Right atrium auricular region (tissue), 2 donors: Measurements from ENCODE around the gene CAP2. TPM values are rescaled to one million over a fixed set of nuclear protein-coding genes. Genes with fewer than 3 reads are reported as not detected.
A peak's percentile ranks its signal among the peaks of the same experiment; 100 is the strongest.
"Not testable (repeated sequence)": the region's sequence is repeated elsewhere in the genome, so short reads cannot be mapped to it uniquely, and the experiment has no call there.

Experiments
- DNase-seq: peaks from one replicate; pipeline ENCODE4 v3.0.0-alpha.2; 2019; ENCODE audit warnings: low spot score
- H3K27ac ChIP-seq, 2 donors: fragments of 200-600 bp; sonication (generic); 1 replicate in 1 of 2; 2 replicates in 1 of 2; pipeline ENCODE4 v1.5.1; 2016 to 2019
- H3K27me3 ChIP-seq, 2 donors: fragments of 200-600 bp; sonication (generic); one replicate each; pipeline versions ENCODE4 v1.5.1 to v1.6.0; 2017 to 2019
- H3K36me3 ChIP-seq: fragments of 200-600 bp; sonication (generic); one replicate; pipeline ENCODE4 v1.5.1; 2016
- H3K4me1 ChIP-seq, 2 donors: fragments of 200-600 bp; sonication (generic); one replicate each; pipeline versions ENCODE4 v1.5.1 to v1.6.0; 2017 to 2019
- H3K4me3 ChIP-seq, 2 donors: fragments of 200-600 bp; sonication (generic); 1 replicate in 1 of 2; 2 replicates in 1 of 2; pipeline ENCODE4 v1.5.1; 2017 to 2019; ENCODE audit warnings: mild to moderate bottlenecking in 1 of 2, moderate library complexity in 1 of 2
- H3K9me3 ChIP-seq, 2 donors: fragments of 200-600 bp; sonication (generic); one replicate each; pipeline ENCODE4 v1.5.1; 2019
- total RNA-seq, 2 donors: library from RNA; depleted of rRNA; stranded (reverse); fragments of >200 nt; gene quantifications; one replicate each; pipeline ENCODE4 v1.1.0, GENCODE V29; 2016
- TF ChIP-seq, protein P1 (sequence below), 2 donors: fragments of 200-600 bp; sonication (generic); IDR thresholded peaks; one replicate each; pipeline ENCODE4 v1.5.1; 2019; ENCODE audit warnings: antibody characterized with exemption in 2 of 2

Gene CAP2
- total RNA-seq, 2 donors from 2014 or later: 59.9 to 63.6 TPM

DNA sequence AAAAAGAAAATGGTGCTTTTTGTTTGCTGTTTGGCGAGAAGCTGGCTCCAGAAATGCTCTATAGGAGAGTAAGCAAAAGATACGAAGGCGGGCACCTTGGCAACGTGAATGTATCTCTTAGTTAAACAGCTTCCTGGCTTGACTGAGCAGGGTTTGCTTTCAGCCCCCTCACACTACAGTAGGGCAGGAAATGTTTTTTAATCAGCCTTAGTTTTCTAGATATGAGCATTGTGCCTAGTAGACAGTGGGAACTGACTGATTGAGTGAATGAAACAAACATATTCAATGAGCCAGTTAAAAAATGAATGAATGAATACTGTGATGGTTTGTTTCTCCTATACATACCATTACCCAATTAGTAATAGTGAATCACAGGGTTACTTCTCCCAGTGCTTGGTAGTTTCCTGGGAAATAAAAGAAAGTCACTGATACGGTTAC lies 19.9 kb downstream of the CAP2 start:
- Histone ChIP-seq H3K36me3 (no peaks in the 10 kb centered on the region), H3K4me1 (peaks cover 0 to 21% of the 10 kb centered on the region in 2 donors), H3K27me3 (no peaks in the 10 kb centered on the region), H3K4me3 (no peak overlapping the region), H3K27ac (peak overlapping the region in 1 of 2 donors; percentile 21), H3K9me3 (no peaks in the 10 kb centered on the region)
- DNase-seq: no peak
- TF ChIP-seq, protein P1, sequence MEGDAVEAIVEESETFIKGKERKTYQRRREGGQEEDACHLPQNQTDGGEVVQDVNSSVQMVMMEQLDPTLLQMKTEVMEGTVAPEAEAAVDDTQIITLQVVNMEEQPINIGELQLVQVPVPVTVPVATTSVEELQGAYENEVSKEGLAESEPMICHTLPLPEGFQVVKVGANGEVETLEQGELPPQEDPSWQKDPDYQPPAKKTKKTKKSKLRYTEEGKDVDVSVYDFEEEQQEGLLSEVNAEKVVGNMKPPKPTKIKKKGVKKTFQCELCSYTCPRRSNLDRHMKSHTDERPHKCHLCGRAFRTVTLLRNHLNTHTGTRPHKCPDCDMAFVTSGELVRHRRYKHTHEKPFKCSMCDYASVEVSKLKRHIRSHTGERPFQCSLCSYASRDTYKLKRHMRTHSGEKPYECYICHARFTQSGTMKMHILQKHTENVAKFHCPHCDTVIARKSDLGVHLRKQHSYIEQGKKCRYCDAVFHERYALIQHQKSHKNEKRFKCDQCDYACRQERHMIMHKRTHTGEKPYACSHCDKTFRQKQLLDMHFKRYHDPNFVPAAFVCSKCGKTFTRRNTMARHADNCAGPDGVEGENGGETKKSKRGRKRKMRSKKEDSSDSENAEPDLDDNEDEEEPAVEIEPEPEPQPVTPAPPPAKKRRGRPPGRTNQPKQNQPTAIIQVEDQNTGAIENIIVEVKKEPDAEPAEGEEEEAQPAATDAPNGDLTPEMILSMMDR (IDR thresholded peaks at IDR 0.05): no peak

DNA sequence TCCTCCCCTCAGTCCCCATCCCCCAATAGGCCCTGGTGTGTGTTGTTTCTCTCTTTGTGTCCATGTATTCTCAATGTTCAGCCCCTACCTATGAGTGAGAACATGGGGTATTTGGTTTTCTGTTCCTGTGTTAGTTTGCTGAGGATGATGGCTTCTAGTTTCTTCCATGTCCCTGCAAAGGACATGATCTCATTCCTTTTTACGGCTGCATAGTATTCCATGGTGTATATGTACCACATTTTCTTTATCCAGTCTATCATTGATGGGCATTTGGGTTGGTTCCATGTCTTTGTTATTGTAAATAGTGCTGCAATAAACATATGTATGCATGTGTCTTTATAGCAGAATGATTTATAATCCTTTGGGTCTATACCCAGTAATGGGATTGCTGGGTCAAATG lies 21.0 kb downstream of the CAP2 start:
- not testable (repeated sequence) for DNase-seq, H3K4me3 ChIP-seq, H3K27me3 ChIP-seq, H3K27ac ChIP-seq, H3K9me3 ChIP-seq, H3K36me3 ChIP-seq
- H3K4me1 ChIP-seq: peaks cover 0 to 30% of the 10 kb centered on the region in 2 donors

DNA sequence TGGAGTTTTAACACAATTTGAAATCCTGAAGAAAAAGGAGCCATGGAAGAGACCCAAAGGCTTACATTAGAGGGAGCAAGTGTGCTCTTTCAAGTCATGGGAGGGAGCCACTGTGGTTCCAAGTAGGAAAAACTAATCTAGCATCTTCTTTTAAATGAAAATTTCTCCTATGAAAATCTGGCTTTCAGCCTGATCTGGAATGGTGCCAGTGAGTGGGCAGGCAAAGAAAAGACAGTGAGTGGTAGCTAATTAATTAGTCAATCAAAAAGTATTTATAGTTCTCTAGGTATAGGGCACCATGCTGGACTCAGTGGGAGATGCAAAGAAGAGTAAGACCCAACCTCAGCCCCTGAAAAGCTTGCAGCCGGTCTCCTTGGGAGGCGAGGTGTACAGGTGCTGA lies 21.9 kb downstream of the CAP2 start:
- Histone ChIP-seq H3K4me3 (no peak overlapping the region), H3K36me3 (no peaks in the 10 kb centered on the region), H3K9me3 (no peaks in the 10 kb centered on the region), H3K27me3 (no peaks in the 10 kb centered on the region), H3K4me1 (peaks cover 0 to 30% of the 10 kb centered on the region in 2 donors), H3K27ac (no peak overlapping the region)
- TF ChIP-seq, protein P1 (IDR thresholded peaks at IDR 0.05): no peak
- DNase-seq: no peak

DNA sequence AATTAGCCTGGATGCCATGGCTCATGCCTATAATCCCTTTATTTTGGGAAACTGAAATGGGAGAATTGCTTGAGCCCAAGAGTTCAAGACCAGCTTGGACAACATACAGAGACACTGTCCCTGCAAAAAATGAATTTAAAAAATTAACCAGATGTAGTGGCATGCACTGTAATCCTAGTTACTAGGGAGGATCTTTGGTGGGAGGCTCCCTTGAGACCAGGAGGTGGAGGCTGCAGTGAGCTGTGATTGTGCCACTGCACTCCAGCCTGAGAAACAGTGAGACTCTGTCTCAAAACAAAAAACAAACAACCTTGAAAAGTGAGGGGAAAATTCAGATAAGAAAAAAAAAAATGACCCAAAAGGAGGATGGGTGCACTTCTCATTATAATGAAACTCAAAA lies 23.4 kb downstream of the CAP2 start:
- peaks cover 0 to 30% of the 10 kb centered on the region in 2 donors for H3K4me1 ChIP-seq
- H3K36me3 ChIP-seq: peaks cover 1% of the 10 kb centered on the region
- no peaks in the 10 kb centered on the region for H3K27me3 ChIP-seq
- no peaks in the 10 kb centered on the region for H3K9me3 ChIP-seq
- no peak for DNase-seq
- no peak overlapping the region for H3K4me3 ChIP-seq
- TF ChIP-seq, protein P1 (IDR thresholded peaks at IDR 0.05): no peak
- peak overlapping the region in 1 of 2 donors; percentile 77 for H3K27ac ChIP-seq

DNA sequence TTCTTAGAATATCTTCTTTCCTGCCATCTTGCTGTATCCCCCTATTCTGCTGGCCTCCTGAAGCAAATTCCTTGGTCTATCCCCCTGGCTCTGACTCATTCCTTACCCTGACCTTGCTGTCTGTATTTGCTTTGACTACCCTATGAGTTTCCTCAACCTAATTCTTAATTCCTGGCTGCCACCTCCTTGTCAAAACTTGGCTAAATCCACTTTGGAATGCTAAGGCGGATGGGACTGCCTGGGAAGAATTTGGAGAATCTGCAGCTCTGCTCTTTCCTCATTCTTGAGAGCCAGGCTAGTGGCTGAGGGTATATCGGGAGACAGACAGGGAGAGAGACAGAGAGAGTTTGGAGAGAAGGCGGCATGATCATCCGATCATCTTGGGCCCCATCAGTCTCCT lies 24.4 kb downstream of the CAP2 start:
- Histone ChIP-seq H3K9me3 (no peaks in the 10 kb centered on the region), H3K4me1 (peaks cover 0 to 30% of the 10 kb centered on the region in 2 donors), H3K4me3 (no peak overlapping the region), H3K27me3 (no peaks in the 10 kb centered on the region), H3K36me3 (peaks cover 6% of the 10 kb centered on the region), H3K27ac (peak overlapping the region; percentile 69 to 77)
- TF ChIP-seq, protein P1 (IDR thresholded peaks at IDR 0.05): no peak
- DNase-seq: no peak

DNA sequence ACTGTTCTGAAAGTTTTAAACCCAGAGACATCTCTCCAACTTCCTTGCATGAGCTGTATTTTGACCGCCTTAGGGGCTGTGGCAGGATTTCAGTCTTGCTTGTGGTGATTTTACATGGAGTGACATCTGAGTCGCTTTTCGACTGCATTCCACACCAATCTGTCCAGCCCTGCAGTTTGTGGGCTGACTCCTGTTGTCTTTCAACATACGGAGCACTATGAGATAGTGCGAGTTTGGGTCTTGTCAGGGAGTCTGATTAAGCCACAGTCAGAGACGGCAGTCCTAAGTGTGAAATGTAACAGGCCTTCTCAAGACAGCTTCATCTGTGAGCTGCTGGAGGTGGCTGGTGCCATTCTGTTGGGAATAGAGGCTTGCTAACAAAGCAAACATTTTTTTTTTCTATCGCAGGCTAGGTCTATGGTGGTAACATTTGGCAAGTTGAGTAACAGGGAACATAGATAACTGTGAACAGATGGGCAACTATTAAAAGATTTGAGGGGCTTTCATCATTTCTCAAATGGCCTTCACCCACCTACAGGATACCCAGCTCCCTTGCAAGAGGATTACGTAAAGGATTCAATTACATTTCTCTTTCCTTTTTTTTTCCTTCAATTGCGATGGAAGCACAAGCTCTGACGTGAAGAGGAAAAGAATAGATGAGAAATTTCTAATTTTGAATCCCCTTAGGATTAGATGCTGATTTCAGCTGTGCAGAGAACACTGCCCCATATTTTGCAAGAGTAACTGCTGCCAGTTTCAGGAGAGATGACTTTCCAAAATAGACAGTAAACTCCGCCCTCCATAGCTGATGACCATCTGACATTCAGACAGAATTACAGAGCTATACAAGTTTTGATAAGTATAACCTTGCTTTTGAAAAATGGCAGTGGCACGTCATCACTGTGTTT lies 25.1 kb downstream of the CAP2 start:
- Histone ChIP-seq H3K9me3 (no peaks in the 10 kb centered on the region), H3K36me3 (peaks cover 6% of the 10 kb centered on the region), H3K4me1 (peaks cover 0 to 23% of the 10 kb centered on the region in 2 donors), H3K27me3 (no peaks in the 10 kb centered on the region), H3K27ac (peak overlapping the region; percentile 69 to 77), H3K4me3 (no peak overlapping the region)
- no peak for DNase-seq
- TF ChIP-seq, protein P1 (IDR thresholded peaks at IDR 0.05): no peak
